Muscle layer of duodenum (tissue), 2 donors: ENCODE data around the gene YIF1A.

ENCODE experiments used
- H3K27ac ChIP-seq: one replicate; pipeline ENCODE4 v1.7.0; 2013; ENCODE audit warnings: mild to moderate bottlenecking, low read length
- H3K27me3 ChIP-seq: one replicate; pipeline ENCODE4 v1.7.0; 2013; ENCODE audit warnings: low read depth, mild to moderate bottlenecking, control low read depth, low read length
- H3K36me3 ChIP-seq, 2 donors: one replicate each; pipeline ENCODE4 v1.7.0; 2013; ENCODE audit warnings: low read length in 2 of 2, control low read depth in 1 of 2, mild to moderate bottlenecking in 1 of 2; ENCODE audit not compliant: insufficient read depth in 2 of 2, control insufficient read depth in 1 of 2
- H3K4me1 ChIP-seq, 2 donors: one replicate each; pipeline ENCODE4 v1.7.0; 2013; ENCODE audit warnings: low read length in 2 of 2, mild to moderate bottlenecking in 2 of 2, control low read depth in 1 of 2, moderate library complexity in 1 of 2; ENCODE audit not compliant: insufficient read depth in 2 of 2, control insufficient read depth in 1 of 2
- H3K4me3 ChIP-seq, 2 donors: one replicate each; pipeline ENCODE4 v1.7.0; 2013; ENCODE audit warnings: low read length in 2 of 2, low read depth in 1 of 2, mild to moderate bottlenecking in 1 of 2
- H3K9me3 ChIP-seq, 2 donors: one replicate each; pipeline ENCODE4 v1.7.0; 2013; ENCODE audit warnings: low read length in 2 of 2, control low read depth in 1 of 2, mild to moderate bottlenecking in 1 of 2; ENCODE audit not compliant: control insufficient read depth in 1 of 2
- donor health status: healthy.

The YIF1A gene

GRCh38 chr11:66288671-66289547 lies at the start of gene YIF1A:
YIF1A (minus strand) TSS chr11:66289143; CDS start chr11:66288985, 158 bp downstream.
- no peaks in the 10 kb centered on the region for H3K9me3 ChIP-seq
- peaks cover 12 to 32% of the 10 kb centered on the region in 2 donors for H3K4me1 ChIP-seq
- peaks cover 21% of the 10 kb centered on the region for H3K27me3 ChIP-seq
- H3K36me3 ChIP-seq, result peaks cover 7 to 17% of the 10 kb centered on the region in 2 donors
- peak within 1 kb of the TSS; percentile 78 to 90 for H3K4me3 ChIP-seq
- H3K27ac ChIP-seq, result peak within 1 kb of the TSS; percentile 86

- H3K27ac ChIP-seq, result peak overlapping the region; percentile 56
- H3K27me3 ChIP-seq, result no peaks in the 10 kb centered on the region
- no peaks in the 10 kb centered on the region for H3K9me3 ChIP-seq
- peaks cover 6 to 21% of the 10 kb centered on the region in 2 donors for H3K4me1 ChIP-seq
- H3K4me3 ChIP-seq, result no peak overlapping the region
- peaks cover 38 to 63% of the 10 kb centered on the region in 2 donors for H3K36me3 ChIP-seq
Measured at GRCh38 chr11:66337103-66337899, 48.4 kb upstream of the YIF1A start.

- H3K36me3 ChIP-seq, result peaks cover 31 to 58% of the 10 kb centered on the region in 2 donors
- H3K27ac ChIP-seq, result peak within 1 kb of the TSS; percentile 56
Measured at GRCh38 chr11:66336234-66337102, 47.5 kb upstream of the YIF1A start, which contains the start of gene RIN1. RIN1 (minus strand) TSS chr11:66336434; CDS start chr11:66336402, 32 bp downstream.

GRCh38 chr11:66335531-66336233 lies 46.7 kb upstream of the YIF1A start:
- no peaks in the 10 kb centered on the region for H3K9me3 ChIP-seq
- peak overlapping the region; percentile 51 for H3K27ac ChIP-seq
- peaks cover 23 to 50% of the 10 kb centered on the region in 2 donors for H3K36me3 ChIP-seq
- peak overlapping the region; percentile 76 for H3K4me3 ChIP-seq
- no peaks in the 10 kb centered on the region for H3K27me3 ChIP-seq
- peaks cover 6 to 21% of the 10 kb centered on the region in 2 donors for H3K4me1 ChIP-seq

More at GRCh38 chr11:66336234-66337102, 47.5 kb upstream of the YIF1A start, which contains the start of gene RIN1:
- Histone ChIP-seq H3K27me3 (no peaks in the 10 kb centered on the region), H3K4me1 (peaks cover 6 to 21% of the 10 kb centered on the region in 2 donors), H3K9me3 (no peaks in the 10 kb centered on the region), H3K4me3 (peak within 1 kb of the TSS; percentile 76)

GRCh38 chr11:66334605-66335442 lies 45.9 kb upstream of the YIF1A start:
- Histone ChIP-seq H3K4me3 (peak overlapping the region; percentile 76), H3K9me3 (no peaks in the 10 kb centered on the region), H3K27ac (no peak overlapping the region), H3K4me1 (peaks cover 6 to 21% of the 10 kb centered on the region in 2 donors), H3K36me3 (peaks cover 15 to 42% of the 10 kb centered on the region in 2 donors), H3K27me3 (no peaks in the 10 kb centered on the region)

- Histone ChIP-seq H3K27ac (no peak overlapping the region), H3K27me3 (no peaks in the 10 kb centered on the region), H3K36me3 (peaks cover 7 to 34% of the 10 kb centered on the region in 2 donors), H3K9me3 (no peaks in the 10 kb centered on the region), H3K4me1 (peaks cover 6 to 21% of the 10 kb centered on the region in 2 donors), H3K4me3 (no peak overlapping the region)
Measured at GRCh38 chr11:66333896-66334604, 45.1 kb upstream of the YIF1A start.

GRCh38 chr11:66333220-66333877 lies 44.4 kb upstream of the YIF1A start:
- Histone ChIP-seq H3K4me1 (peaks cover 10 to 26% of the 10 kb centered on the region in 2 donors), H3K27ac (no peak overlapping the region), H3K4me3 (no peak overlapping the region), H3K27me3 (no peaks in the 10 kb centered on the region), H3K9me3 (no peaks in the 10 kb centered on the region), H3K36me3 (peaks cover 5 to 27% of the 10 kb centered on the region in 2 donors)

GRCh38 chr11:66332371-66333219 lies 43.7 kb upstream of the YIF1A start:
- H3K27me3 ChIP-seq, result no peaks in the 10 kb centered on the region
- H3K36me3 ChIP-seq, result peaks cover 5 to 24% of the 10 kb centered on the region in 2 donors
- H3K4me1 ChIP-seq, result peaks cover 15 to 33% of the 10 kb centered on the region in 2 donors
- H3K4me3 ChIP-seq, result no peak overlapping the region
- H3K27ac ChIP-seq, result no peak overlapping the region
- H3K9me3 ChIP-seq, result no peaks in the 10 kb centered on the region
